Liver (tissue), 3 donors: ENCODE results near the gene TNFAIP3.

Source experiments
- FOXA1 ChIP-seq: IDR thresholded peaks from 2 replicates; pipeline ENCODE4 v1.6.1; 2016; ENCODE audit warnings: antibody characterized with exemption
- GABPA ChIP-seq, 2 donors: IDR thresholded peaks in 1 of 2; conservative IDR thresholded peaks in 1 of 2; 2 replicates each; pipeline ENCODE4 v1.6.1; 2016; ENCODE audit warnings: antibody characterized with exemption in 2 of 2, mild to moderate bottlenecking in 1 of 2, moderate library complexity in 1 of 2
- JUND ChIP-seq, 2 donors: IDR thresholded peaks; 2 replicates each; pipeline ENCODE4 v1.6.1; 2016; ENCODE audit warnings: antibody characterized with exemption in 2 of 2
- RAD21 ChIP-seq, 2 donors: IDR thresholded peaks; 2 replicates each; pipeline ENCODE4 v1.6.1; 2016; ENCODE audit warnings: antibody characterized with exemption in 2 of 2, mild to moderate bottlenecking in 2 of 2
- RXRA ChIP-seq, 2 donors: IDR thresholded peaks; 2 replicates each; pipeline ENCODE4 v1.6.1; 2017 to 2018; ENCODE audit warnings: antibody characterized with exemption in 2 of 2, mild to moderate bottlenecking in 1 of 2
- SP1 ChIP-seq: IDR thresholded peaks from 2 replicates; pipeline ENCODE4 v1.6.1; 2018; ENCODE audit warnings: antibody characterized with exemption, mild to moderate bottlenecking
- YY1 ChIP-seq: IDR thresholded peaks from 2 replicates; pipeline ENCODE4 v1.6.1; 2016; ENCODE audit warnings: antibody characterized with exemption, mild to moderate bottlenecking
- TF ChIP-seq, protein P1 (sequence below): IDR thresholded peaks from 2 replicates; pipeline ENCODE4 v1.6.1; 2016; ENCODE audit warnings: antibody characterized with exemption
- TF ChIP-seq, protein P2 (sequence below): fragments of 150-350 bp; IDR thresholded peaks from 2 replicates; pipeline ENCODE4 v1.5.1; 2017; ENCODE audit warnings: improper control_type of control experiment, low read depth, low read length; ENCODE audit not compliant: missing input control
- TF ChIP-seq, protein P3 (sequence below): IDR thresholded peaks from 2 replicates; pipeline ENCODE4 v1.6.1; 2016; ENCODE audit warnings: antibody characterized with exemption
- TF ChIP-seq, protein P4 (sequence below): IDR thresholded peaks from 2 replicates; pipeline ENCODE4 v1.6.1; 2016; ENCODE audit warnings: antibody characterized with exemption
- TF ChIP-seq, protein P5 (sequence below): IDR thresholded peaks from 2 replicates; pipeline ENCODE4 v1.6.1; 2016; ENCODE audit warnings: antibody characterized with exemption, mild to moderate bottlenecking
- donor health status: healthy.
- donor health status: healthy.

DNA sequence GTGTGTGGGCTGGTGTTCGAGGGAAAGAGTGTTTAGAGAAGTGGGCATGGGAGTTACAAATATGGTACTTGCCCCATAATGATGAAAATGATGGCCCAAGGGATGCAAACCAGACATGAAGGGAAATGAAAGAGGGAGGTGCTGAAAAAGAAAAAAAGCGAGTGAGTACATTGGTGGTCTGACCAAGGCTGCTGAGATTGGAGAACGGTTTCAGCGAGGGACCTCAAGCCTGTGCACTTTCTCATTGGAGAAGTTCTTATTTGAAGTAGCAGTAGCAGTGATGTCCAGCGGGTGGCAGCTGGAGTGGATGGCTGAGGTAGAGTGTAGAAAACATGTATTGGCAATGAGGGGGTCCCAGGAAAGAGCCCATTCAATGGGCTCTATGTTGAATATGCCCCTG, 54.8 kb downstream of the TNFAIP3 start:
- TF ChIP-seq, protein P1, sequence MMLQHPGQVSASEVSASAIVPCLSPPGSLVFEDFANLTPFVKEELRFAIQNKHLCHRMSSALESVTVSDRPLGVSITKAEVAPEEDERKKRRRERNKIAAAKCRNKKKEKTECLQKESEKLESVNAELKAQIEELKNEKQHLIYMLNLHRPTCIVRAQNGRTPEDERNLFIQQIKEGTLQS: no peak
- no peak for TF ChIP-seq SP1
- no peak for TF ChIP-seq YY1
- TF ChIP-seq, protein P2, sequence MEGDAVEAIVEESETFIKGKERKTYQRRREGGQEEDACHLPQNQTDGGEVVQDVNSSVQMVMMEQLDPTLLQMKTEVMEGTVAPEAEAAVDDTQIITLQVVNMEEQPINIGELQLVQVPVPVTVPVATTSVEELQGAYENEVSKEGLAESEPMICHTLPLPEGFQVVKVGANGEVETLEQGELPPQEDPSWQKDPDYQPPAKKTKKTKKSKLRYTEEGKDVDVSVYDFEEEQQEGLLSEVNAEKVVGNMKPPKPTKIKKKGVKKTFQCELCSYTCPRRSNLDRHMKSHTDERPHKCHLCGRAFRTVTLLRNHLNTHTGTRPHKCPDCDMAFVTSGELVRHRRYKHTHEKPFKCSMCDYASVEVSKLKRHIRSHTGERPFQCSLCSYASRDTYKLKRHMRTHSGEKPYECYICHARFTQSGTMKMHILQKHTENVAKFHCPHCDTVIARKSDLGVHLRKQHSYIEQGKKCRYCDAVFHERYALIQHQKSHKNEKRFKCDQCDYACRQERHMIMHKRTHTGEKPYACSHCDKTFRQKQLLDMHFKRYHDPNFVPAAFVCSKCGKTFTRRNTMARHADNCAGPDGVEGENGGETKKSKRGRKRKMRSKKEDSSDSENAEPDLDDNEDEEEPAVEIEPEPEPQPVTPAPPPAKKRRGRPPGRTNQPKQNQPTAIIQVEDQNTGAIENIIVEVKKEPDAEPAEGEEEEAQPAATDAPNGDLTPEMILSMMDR: peak; percentile 9
- TF ChIP-seq, protein P3, sequence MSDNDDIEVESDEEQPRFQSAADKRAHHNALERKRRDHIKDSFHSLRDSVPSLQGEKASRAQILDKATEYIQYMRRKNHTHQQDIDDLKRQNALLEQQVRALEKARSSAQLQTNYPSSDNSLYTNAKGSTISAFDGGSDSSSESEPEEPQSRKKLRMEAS: no peak
- no peak for TF ChIP-seq JUND (IDR thresholded peaks at IDR 0.05)
- TF ChIP-seq, protein P4, sequence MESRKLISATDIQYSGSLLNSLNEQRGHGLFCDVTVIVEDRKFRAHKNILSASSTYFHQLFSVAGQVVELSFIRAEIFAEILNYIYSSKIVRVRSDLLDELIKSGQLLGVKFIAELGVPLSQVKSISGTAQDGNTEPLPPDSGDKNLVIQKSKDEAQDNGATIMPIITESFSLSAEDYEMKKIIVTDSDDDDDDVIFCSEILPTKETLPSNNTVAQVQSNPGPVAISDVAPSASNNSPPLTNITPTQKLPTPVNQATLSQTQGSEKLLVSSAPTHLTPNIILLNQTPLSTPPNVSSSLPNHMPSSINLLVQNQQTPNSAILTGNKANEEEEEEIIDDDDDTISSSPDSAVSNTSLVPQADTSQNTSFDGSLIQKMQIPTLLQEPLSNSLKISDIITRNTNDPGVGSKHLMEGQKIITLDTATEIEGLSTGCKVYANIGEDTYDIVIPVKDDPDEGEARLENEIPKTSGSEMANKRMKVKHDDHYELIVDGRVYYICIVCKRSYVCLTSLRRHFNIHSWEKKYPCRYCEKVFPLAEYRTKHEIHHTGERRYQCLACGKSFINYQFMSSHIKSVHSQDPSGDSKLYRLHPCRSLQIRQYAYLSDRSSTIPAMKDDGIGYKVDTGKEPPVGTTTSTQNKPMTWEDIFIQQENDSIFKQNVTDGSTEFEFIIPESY: no peak
- TF ChIP-seq, protein P5, sequence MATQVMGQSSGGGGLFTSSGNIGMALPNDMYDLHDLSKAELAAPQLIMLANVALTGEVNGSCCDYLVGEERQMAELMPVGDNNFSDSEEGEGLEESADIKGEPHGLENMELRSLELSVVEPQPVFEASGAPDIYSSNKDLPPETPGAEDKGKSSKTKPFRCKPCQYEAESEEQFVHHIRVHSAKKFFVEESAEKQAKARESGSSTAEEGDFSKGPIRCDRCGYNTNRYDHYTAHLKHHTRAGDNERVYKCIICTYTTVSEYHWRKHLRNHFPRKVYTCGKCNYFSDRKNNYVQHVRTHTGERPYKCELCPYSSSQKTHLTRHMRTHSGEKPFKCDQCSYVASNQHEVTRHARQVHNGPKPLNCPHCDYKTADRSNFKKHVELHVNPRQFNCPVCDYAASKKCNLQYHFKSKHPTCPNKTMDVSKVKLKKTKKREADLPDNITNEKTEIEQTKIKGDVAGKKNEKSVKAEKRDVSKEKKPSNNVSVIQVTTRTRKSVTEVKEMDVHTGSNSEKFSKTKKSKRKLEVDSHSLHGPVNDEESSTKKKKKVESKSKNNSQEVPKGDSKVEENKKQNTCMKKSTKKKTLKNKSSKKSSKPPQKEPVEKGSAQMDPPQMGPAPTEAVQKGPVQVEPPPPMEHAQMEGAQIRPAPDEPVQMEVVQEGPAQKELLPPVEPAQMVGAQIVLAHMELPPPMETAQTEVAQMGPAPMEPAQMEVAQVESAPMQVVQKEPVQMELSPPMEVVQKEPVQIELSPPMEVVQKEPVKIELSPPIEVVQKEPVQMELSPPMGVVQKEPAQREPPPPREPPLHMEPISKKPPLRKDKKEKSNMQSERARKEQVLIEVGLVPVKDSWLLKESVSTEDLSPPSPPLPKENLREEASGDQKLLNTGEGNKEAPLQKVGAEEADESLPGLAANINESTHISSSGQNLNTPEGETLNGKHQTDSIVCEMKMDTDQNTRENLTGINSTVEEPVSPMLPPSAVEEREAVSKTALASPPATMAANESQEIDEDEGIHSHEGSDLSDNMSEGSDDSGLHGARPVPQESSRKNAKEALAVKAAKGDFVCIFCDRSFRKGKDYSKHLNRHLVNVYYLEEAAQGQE: no peak
- TF ChIP-seq FOXA1: no peak
- TF ChIP-seq RAD21 (IDR thresholded peaks at IDR 0.05): peak in 1 of 2 donors; percentile 9
- no peak for TF ChIP-seq GABPA (IDR thresholded peaks at IDR 0.05 in 1 of 2, conservative IDR thresholded peaks at IDR 0.05 in 1 of 2)
- TF ChIP-seq RXRA (IDR thresholded peaks at IDR 0.05): no peak
